Upper lobe of left lung (tissue), 6 donors: ENCODE data around the gene CFAP73. TPM values are rescaled to one million over a fixed set of nuclear protein-coding genes. Genes with fewer than 3 reads are reported as not detected.
A peak's percentile ranks its signal among the peaks of the same experiment; 100 is the strongest.

ENCODE experiments used
- ATAC-seq, 2 donors: fragments of 200-7000 bp; cut with Tn5 transposase; one replicate each; pipeline ENCODE4 v1.9.1; 2022; ENCODE audit warnings: mild to moderate bottlenecking in 2 of 2, moderate library complexity in 2 of 2; ENCODE audit not compliant: low FRiP score in 2 of 2
- DNase-seq, 2 donors: peaks; one replicate each; pipeline ENCODE4 v3.0.0-alpha.2; 2019 to 2020
- H3K27ac ChIP-seq, 4 donors: fragments of 200-600 bp; sonication (generic); one replicate each; pipeline ENCODE4 v1.5.1; 2016 to 2019
- H3K27me3 ChIP-seq, 4 donors: fragments of 200-600 bp; sonication (generic); one replicate each; pipeline ENCODE4 v1.5.1; 2017 to 2019
- H3K36me3 ChIP-seq, 4 donors: fragments of 200-600 bp; sonication (generic); one replicate each; pipeline ENCODE4 v1.5.1; 2016 to 2019
- H3K4me1 ChIP-seq, 4 donors: fragments of 200-600 bp; sonication (generic); one replicate each; pipeline ENCODE4 v1.5.1; 2018 to 2019
- H3K4me3 ChIP-seq, 4 donors: fragments of 200-600 bp; sonication (generic); one replicate each; pipeline ENCODE4 v1.5.1; 2017 to 2019; ENCODE audit warnings: mild to moderate bottlenecking in 2 of 4, moderate library complexity in 1 of 4
- H3K9me3 ChIP-seq, 4 donors: fragments of 200-600 bp; sonication (generic); one replicate each; pipeline ENCODE4 v1.5.1; 2018 to 2019
- EP300 ChIP-seq, 4 donors: sonication (generic); formaldehyde crosslinking; IDR thresholded peaks; one replicate each; pipeline ENCODE4 v1.5.1; 2017; ENCODE audit warnings: antibody characterized with exemption in 4 of 4, control low read depth in 2 of 4
- POLR2A ChIP-seq, 4 donors: fragments of 450-650 bp; IDR thresholded peaks; one replicate each; pipeline ENCODE4 v1.5.1; 2016 to 2017; ENCODE audit warnings: antibody characterized with exemption in 4 of 4, mild to moderate bottlenecking in 2 of 4
- POLR2AphosphoS5 ChIP-seq, 2 donors: sonication (generic); formaldehyde crosslinking; IDR thresholded peaks; one replicate each; pipeline ENCODE4 v1.5.1; 2017; ENCODE audit warnings: antibody characterized with exemption in 2 of 2
- WGBS, 2 donors: methylation state at CpG; one replicate each; pipeline ENCODE4 v1.1.5; 2017 to 2018; 5-methylcytosine and 5-hydroxymethylcytosine counted together
- small RNA-seq, 4 donors: library from RNA; depleted of rRNA; stranded (forward); fragments of <200 nt; gene quantifications; one replicate each; pipeline ENCODE3, GENCODE V24; 2016
- total RNA-seq, 6 donors: library from RNA; depleted of rRNA in 4 of 6; stranded (reverse); fragments of >200 nt in 4 of 6; gene quantifications; one replicate each; pipeline versions ENCODE4 v1.1.0 to v1.2.1, GENCODE V29; 2016 to 2021
- TF ChIP-seq, protein P1 (sequence below), 6 experiments: fragments of 450-650 bp in 4 of 6; fragments of 200-600 bp in 2 of 6; sonication (generic) in 2 of 6; IDR thresholded peaks; one replicate each; pipeline ENCODE4 v1.5.1; 2016 to 2019; ENCODE audit warnings: antibody characterized with exemption in 6 of 6
- donor health status: DM: no; HTN: no; CAD: no; lungs with moderate emphysema.
- donor health status: DM: no; HTN: yes; CAD: no; lungs with severe emphysema.

The CFAP73 gene
- total RNA-seq, 6 donors from 2014 or later = 0.97 to 34.1 (median 15.4) TPM

DNA sequence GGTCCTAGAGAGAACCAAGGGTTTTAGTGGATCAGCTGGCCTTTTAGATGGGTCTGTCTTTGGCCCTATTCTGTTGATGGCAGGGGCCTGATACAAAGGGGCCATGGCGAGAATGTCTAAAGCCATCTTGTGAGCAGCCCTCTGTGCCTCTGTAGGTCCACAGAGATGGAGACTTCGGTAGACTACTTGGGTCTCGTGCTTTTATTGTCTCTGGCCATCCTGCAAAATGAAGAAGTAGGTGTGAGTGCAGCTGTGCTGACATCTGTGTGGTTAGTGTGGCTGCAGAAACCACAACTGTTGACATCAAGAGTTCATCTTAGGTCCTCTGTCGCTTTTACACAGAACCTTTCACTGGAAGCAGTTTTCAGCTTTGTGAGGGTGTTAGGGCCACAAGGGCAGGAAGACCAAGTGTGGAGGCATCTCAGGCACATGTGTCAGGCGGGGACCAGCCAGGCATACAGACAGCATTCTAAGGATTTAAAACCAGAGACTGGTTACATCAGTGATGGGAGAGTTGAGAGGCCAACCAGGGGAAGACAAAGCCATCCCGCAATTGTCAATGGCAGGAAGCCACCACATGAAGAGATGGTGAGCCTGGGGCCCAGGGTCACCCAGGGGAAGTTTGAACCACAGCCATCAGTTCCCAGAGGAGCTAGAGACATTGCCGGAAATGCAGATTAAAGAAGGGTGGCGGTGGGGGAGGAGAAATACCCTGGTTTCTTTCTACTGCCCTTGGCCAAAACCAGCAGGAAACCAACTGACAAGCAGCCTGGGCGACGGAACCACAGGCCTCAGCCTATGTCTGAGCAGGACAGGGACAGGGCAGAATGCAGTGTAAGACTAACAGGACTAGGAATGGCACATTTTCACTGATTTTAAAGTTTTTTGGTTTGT, 58.8 kb downstream of the CFAP73 start:
- H3K27me3 ChIP-seq = no peaks in the 10 kb centered on the region
- peak; percentile 75 to 87 for ATAC-seq
- DNase-seq = peak in 1 of 2 donors; percentile 75
- 40 to 52% methylated on average over 9 to 10 of the region's 10 CpGs for WGBS, 2 donors
- H3K4me1 ChIP-seq = peaks cover 17 to 29% (median 23%) of the 10 kb centered on the region in 4 donors
- TF ChIP-seq POLR2AphosphoS5 (IDR thresholded peaks at IDR 0.05) (peak; percentile 24 to 56), EP300 (IDR thresholded peaks at IDR 0.05) (peak in 1 of 4 donors; percentile 22), POLR2A (IDR thresholded peaks at IDR 0.05) (peak in 1 of 4 donors; percentile 43)
- TF ChIP-seq, protein P1, sequence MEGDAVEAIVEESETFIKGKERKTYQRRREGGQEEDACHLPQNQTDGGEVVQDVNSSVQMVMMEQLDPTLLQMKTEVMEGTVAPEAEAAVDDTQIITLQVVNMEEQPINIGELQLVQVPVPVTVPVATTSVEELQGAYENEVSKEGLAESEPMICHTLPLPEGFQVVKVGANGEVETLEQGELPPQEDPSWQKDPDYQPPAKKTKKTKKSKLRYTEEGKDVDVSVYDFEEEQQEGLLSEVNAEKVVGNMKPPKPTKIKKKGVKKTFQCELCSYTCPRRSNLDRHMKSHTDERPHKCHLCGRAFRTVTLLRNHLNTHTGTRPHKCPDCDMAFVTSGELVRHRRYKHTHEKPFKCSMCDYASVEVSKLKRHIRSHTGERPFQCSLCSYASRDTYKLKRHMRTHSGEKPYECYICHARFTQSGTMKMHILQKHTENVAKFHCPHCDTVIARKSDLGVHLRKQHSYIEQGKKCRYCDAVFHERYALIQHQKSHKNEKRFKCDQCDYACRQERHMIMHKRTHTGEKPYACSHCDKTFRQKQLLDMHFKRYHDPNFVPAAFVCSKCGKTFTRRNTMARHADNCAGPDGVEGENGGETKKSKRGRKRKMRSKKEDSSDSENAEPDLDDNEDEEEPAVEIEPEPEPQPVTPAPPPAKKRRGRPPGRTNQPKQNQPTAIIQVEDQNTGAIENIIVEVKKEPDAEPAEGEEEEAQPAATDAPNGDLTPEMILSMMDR (IDR thresholded peaks at IDR 0.05) = no peak
- H3K9me3 ChIP-seq = no peaks in the 10 kb centered on the region
- H3K36me3 ChIP-seq = no peaks in the 10 kb centered on the region
- peak overlapping the region; percentile 42 to 75 (median 68) for H3K27ac ChIP-seq
- no peak overlapping the region for H3K4me3 ChIP-seq

Small RNA genes within 50 kb of the gene (small RNA-seq; reads per million reads assigned to genes)
- 0 reads per million in 4 donors for gene MIR7106
- 0 reads per million in 4 donors for gene RF00019

Other genes starting within 250 kb of the CFAP73 start
- gene OAS1, start 242.8 kb upstream of the CFAP73 start, total RNA-seq = 10 to 100 TPM; 20.1 to 70.6 (median 44.0) TPM
- gene OAS3, start 211.2 kb upstream of the CFAP73 start, total RNA-seq = 10 to 100 TPM; 15.3 to 61.9 (median 28.8) TPM
- 10 to 100 TPM; 17.2 to 59.7 (median 20.1) TPM for gene OAS2, start 171.2 kb upstream of the CFAP73 start, total RNA-seq
- gene DTX1, start 93.0 kb upstream of the CFAP73 start, total RNA-seq = 1 to 10 TPM in 5 of 6 donors, under 1 TPM in 1; under 0.01 to 7.0 (median 3.6) TPM
- gene RASAL1, start 14.0 kb upstream of the CFAP73 start, total RNA-seq = 1 to 10 TPM in 1 of 6 donors, under 1 TPM in 2, not detected in 3; 0.27 to 4.2 (median 0.60) TPM
- gene DDX54, start 35.8 kb downstream of the CFAP73 start, total RNA-seq = 10 to 100 TPM; 43.3 to 81.5 (median 58.9) TPM
- 10 to 100 TPM; 11.5 to 25.2 (median 17.6) TPM for gene RITA1, start 36.0 kb downstream of the CFAP73 start, total RNA-seq
- gene TPCN1, start 71.7 kb downstream of the CFAP73 start, total RNA-seq = 100 to 1,000 TPM in 1 of 6 donors, 10 to 100 TPM in 5; 36.6 to 193 (median 52.2) TPM
- gene SLC8B1, start 185.4 kb downstream of the CFAP73 start, total RNA-seq = 100 to 1,000 TPM in 1 of 6 donors, 10 to 100 TPM in 5; 35.9 to 189 (median 44.5) TPM
- 10 to 100 TPM; 19.5 to 60.0 (median 46.4) TPM for gene PLBD2, start 208.9 kb downstream of the CFAP73 start, total RNA-seq